Neural progenitor cell (in vitro differentiated cells): ENCODE results near the gene SPEF1.

Source experiments
- EZH2 ChIP-seq: fragments of 200-600 bp; sonication (generic); IDR thresholded peaks from 2 replicates; pipeline ENCODE4 v1.6.1; 2017; ENCODE audit warnings: antibody characterized with exemption, mild to moderate bottlenecking, moderate library complexity
- EZH2phosphoT487 ChIP-seq: fragments of 200-600 bp; sonication (generic); IDR thresholded peaks from 2 replicates; pipeline ENCODE4 v1.6.1; 2017; ENCODE audit warnings: antibody characterized with exemption
- TF ChIP-seq, protein P1 (sequence below): fragments of 200-600 bp; sonication (generic); IDR thresholded peaks from 2 replicates; pipeline ENCODE4 v1.5.1; 2017; ENCODE audit warnings: antibody characterized with exemption, mild to moderate bottlenecking

DNA sequence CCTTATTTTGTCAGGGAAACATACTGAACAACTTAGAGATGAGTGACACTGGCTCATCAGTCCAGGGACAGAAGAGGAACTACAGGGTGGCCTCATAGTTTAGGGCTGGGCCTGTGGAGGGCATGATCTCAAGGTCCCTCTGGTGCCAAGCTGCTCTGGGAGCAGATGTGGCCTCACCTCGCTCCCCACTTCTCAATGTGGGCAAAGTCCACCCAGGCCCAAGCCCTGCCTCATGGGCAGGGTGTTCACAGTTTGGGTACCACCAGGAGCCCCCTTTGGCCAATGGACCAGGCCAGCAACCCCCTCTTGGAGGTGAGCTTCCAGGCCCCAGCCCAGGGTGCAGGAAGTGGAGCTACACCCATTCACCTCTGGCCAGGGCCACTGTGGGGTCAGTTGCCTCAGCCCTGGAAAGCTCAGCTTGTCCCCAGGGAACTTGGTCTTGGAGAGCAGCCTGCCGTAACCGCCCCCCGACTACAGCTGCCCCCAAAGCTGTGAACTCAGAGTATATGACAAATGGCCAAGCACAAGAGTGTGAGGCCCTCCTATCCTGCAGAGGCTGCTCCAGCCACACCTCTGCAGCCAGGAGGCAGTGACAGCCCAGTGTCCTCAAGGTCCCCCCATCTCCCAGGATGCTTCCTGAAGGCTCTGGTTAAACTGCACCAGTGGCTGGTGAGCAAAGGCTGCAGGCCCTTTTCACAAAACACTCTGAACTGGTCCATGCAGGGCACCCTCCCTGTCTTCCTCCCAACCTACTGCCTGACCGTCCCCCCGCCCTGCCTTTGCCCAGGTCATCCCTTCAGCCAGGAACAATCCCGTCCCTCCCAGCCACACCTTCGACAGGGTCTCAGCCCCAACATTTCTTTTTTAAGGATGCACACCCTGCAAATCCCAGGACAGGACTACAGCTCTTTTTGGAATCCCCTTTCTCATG lies 17.3 kb downstream of the SPEF1 start:
- TF ChIP-seq, protein P1, sequence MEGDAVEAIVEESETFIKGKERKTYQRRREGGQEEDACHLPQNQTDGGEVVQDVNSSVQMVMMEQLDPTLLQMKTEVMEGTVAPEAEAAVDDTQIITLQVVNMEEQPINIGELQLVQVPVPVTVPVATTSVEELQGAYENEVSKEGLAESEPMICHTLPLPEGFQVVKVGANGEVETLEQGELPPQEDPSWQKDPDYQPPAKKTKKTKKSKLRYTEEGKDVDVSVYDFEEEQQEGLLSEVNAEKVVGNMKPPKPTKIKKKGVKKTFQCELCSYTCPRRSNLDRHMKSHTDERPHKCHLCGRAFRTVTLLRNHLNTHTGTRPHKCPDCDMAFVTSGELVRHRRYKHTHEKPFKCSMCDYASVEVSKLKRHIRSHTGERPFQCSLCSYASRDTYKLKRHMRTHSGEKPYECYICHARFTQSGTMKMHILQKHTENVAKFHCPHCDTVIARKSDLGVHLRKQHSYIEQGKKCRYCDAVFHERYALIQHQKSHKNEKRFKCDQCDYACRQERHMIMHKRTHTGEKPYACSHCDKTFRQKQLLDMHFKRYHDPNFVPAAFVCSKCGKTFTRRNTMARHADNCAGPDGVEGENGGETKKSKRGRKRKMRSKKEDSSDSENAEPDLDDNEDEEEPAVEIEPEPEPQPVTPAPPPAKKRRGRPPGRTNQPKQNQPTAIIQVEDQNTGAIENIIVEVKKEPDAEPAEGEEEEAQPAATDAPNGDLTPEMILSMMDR = no peak
- TF ChIP-seq EZH2 (no peak), EZH2phosphoT487 (no peak)
